ENCODE results near the gene FANCD2.

GRCh38 chr3:10047876-10048275 lies 21.6 kb downstream of the FANCD2 start:
- no peak for TF ChIP-seq CTCF (IDR thresholded peaks at IDR 0.05)
- TF ChIP-seq POLR2AphosphoS5 (IDR thresholded peaks at IDR 0.05; ENCODE audit: insufficient read depth in 1 of 2, low read depth in 1 of 2), result no peak
- TF ChIP-seq POLR2A (IDR thresholded peaks at IDR 0.05), result no peak
